Retinal pigment epithelial cell (primary cell): ENCODE results near the gene APP.
A peak's percentile ranks its signal among the peaks of the same experiment; 100 is the strongest.

ENCODE experiments used
- DNase-seq: peaks from one replicate; pipeline ENCODE4 v3.0.0-alpha.2; 2010; ENCODE audit warnings: low read depth
- H3K4me3 ChIP-seq: 2 replicates; pipeline ENCODE4 v1.5.1; 2011; ENCODE audit warnings: mild to moderate bottlenecking, low read length, control low read depth, moderate library complexity
- CTCF ChIP-seq: conservative IDR thresholded peaks from 2 replicates; pipeline ENCODE4 v1.5.1; 2011; ENCODE audit warnings: low read depth, low read length, control low read depth, inconsistent platforms

APP gene

GRCh38 chr21:25964015-25964414 is 206.6 kb downstream of the APP start:
- no peak overlapping the region for H3K4me3 ChIP-seq
- no peak for DNase-seq
- TF ChIP-seq CTCF, result no peak

- peak; percentile 69 for DNase-seq
- no peak overlapping the region for H3K4me3 ChIP-seq
- no peak for TF ChIP-seq CTCF
These were observed 207.4 kb downstream of the APP start for GRCh38 chr21:25963181-25963580.

- H3K4me3 ChIP-seq, result no peak overlapping the region
- no peak for TF ChIP-seq CTCF
- DNase-seq, result no peak
These were observed 209.5 kb downstream of the APP start for GRCh38 chr21:25961042-25961441.

- no peak for TF ChIP-seq CTCF
- no peak for DNase-seq
- H3K4me3 ChIP-seq, result no peak overlapping the region
These were observed 210.2 kb downstream of the APP start for GRCh38 chr21:25960402-25960801.

- no peak for TF ChIP-seq CTCF
- DNase-seq, result no peak
- no peak overlapping the region for H3K4me3 ChIP-seq
These were observed 210.8 kb downstream of the APP start for GRCh38 chr21:25959799-25960198.

- no peak for DNase-seq
These were observed 213.4 kb downstream of the APP start for GRCh38 chr21:25956993-25957714.

More at GRCh38 chr21:25956993-25957714, 213.4 kb downstream of the APP start:
- TF ChIP-seq CTCF, result no peak
- no peak overlapping the region for H3K4me3 ChIP-seq
